CD14-positive monocyte (primary cell): Measurements from ENCODE around the gene BDH1. TPM values are rescaled to one million over a fixed set of nuclear protein-coding genes. Genes with fewer than 3 reads are reported as not detected.

Experiments used
- DNase-seq, 3 donors: peaks; one replicate each; pipeline ENCODE4 v3.0.0-alpha.2; 2011 to 2022
- H2AFZ ChIP-seq: 2 replicates; pipeline ENCODE4 v1.6.0; 2012; ENCODE audit warnings: mild to moderate bottlenecking, low read depth, low read length, inconsistent platforms; ENCODE audit not compliant: insufficient read depth, poor library complexity, severe bottlenecking
- H3K27ac ChIP-seq, 2 donors: 1 replicate in 1 of 2; 2 replicates in 1 of 2; pipeline ENCODE4 v1.5.1; 2012 to 2013; ENCODE audit warnings: low read length in 2 of 2, control low read depth in 1 of 2, inconsistent platforms in 1 of 2, low read depth in 1 of 2, mild to moderate bottlenecking in 1 of 2
- H3K27me3 ChIP-seq, 2 donors: one replicate each; pipeline versions ENCODE4 v1.6.0 to v1.6.1; 2011 to 2013; ENCODE audit warnings: low read length in 2 of 2; ENCODE audit not compliant: control insufficient read depth in 2 of 2, insufficient read depth in 2 of 2
- H3K36me3 ChIP-seq, 2 donors: replicated peaks in 1 of 2; 1 replicate in 1 of 2; 2 replicates in 1 of 2; pipeline versions ENCODE4 v1.5.1 to v1.6.1; 2012 to 2013; ENCODE audit warnings: low read length in 2 of 2, control low read depth in 1 of 2, inconsistent platforms in 1 of 2, mild to moderate bottlenecking in 1 of 2; ENCODE audit not compliant: insufficient read depth in 2 of 2, control insufficient read depth in 1 of 2
- H3K4me1 ChIP-seq, 2 donors: 1 replicate in 1 of 2; 2 replicates in 1 of 2; pipeline versions ENCODE4 v1.5.1 to v1.6.1; 2012 to 2013; ENCODE audit warnings: low read length in 2 of 2, control low read depth in 1 of 2, inconsistent platforms in 1 of 2, mild to moderate bottlenecking in 1 of 2, moderate library complexity in 1 of 2; ENCODE audit not compliant: insufficient read depth in 2 of 2, control insufficient read depth in 1 of 2
- H3K4me2 ChIP-seq: replicated peaks from 2 replicates; pipeline ENCODE3; 2012; ENCODE audit warnings: low read length, moderate library complexity, mild to moderate bottlenecking; ENCODE audit not compliant: poor library complexity, severe bottlenecking; ENCODE audit errors: extremely low read depth
- H3K4me3 ChIP-seq, 3 experiments: fragments of 200-600 bp in 1 of 3; sonication (generic) in 1 of 3; replicated peaks in 1 of 3; 1 replicate in 2 of 3; 2 replicates in 1 of 3; pipeline ENCODE4 v1.5.1; 2011 to 2013; ENCODE audit warnings: low read length in 3 of 3, mild to moderate bottlenecking in 3 of 3, control low read depth in 2 of 3, low read depth in 2 of 3, inconsistent platforms in 1 of 3, moderate library complexity in 1 of 3
- H3K79me2 ChIP-seq: 2 replicates; pipeline ENCODE4 v1.6.0; 2012; ENCODE audit warnings: mild to moderate bottlenecking, control low read depth, inconsistent platforms, low read length, moderate library complexity; ENCODE audit not compliant: insufficient read depth
- H3K9ac ChIP-seq: 2 replicates; pipeline ENCODE4 v1.6.0; 2017; ENCODE audit warnings: low read length, mild to moderate bottlenecking; ENCODE audit not compliant: insufficient read depth, poor library complexity, severe bottlenecking
- H3K9me3 ChIP-seq, 2 donors: replicated peaks in 1 of 2; 1 replicate in 1 of 2; 2 replicates in 1 of 2; pipeline versions ENCODE4 v1.5.1 to v1.6.1; 2012 to 2013; ENCODE audit warnings: low read length in 2 of 2, control low read depth in 1 of 2; ENCODE audit not compliant: control insufficient read depth in 1 of 2, insufficient read depth in 1 of 2
- H4K20me1 ChIP-seq: 2 replicates; pipeline ENCODE4 v1.6.0; 2012; ENCODE audit warnings: mild to moderate bottlenecking, low read length, control low read depth, moderate library complexity; ENCODE audit not compliant: insufficient read depth
- H3K27ac Mint-ChIP-seq, 7 donors: one replicate each; pipeline ENCODE4 v1.8.0; 2020; ENCODE audit warnings: mild to moderate bottlenecking in 7 of 7, mixed read lengths in 7 of 7, moderate library complexity in 6 of 7, inconsistent platforms in 2 of 7
- H3K27me3 Mint-ChIP-seq, 3 donors: one replicate each; pipeline ENCODE4 v1.8.0; 2021 to 2022; ENCODE audit warnings: low read depth in 3 of 3, mild to moderate bottlenecking in 3 of 3, mixed read lengths in 3 of 3, moderate library complexity in 3 of 3, inconsistent platforms in 1 of 3
- H3K36me3 Mint-ChIP-seq, 2 donors: one replicate each; pipeline ENCODE4 v1.8.0; 2020; ENCODE audit warnings: mixed read lengths in 2 of 2, inconsistent platforms in 1 of 2, mild to moderate bottlenecking in 1 of 2
- H3K4me1 Mint-ChIP-seq: one replicate; pipeline ENCODE4 v1.8.0; 2020; ENCODE audit warnings: mild to moderate bottlenecking, mixed read lengths
- H3K4me3 Mint-ChIP-seq, 2 donors: one replicate each; pipeline ENCODE4 v1.8.0; 2020; ENCODE audit warnings: mild to moderate bottlenecking in 2 of 2, mixed read lengths in 2 of 2, moderate library complexity in 1 of 2
- H3K9me3 Mint-ChIP-seq, 7 donors: one replicate each; pipeline ENCODE4 v1.8.0; 2020 to 2022; ENCODE audit warnings: mixed read lengths in 7 of 7, mild to moderate bottlenecking in 6 of 7, moderate library complexity in 6 of 7, inconsistent platforms in 2 of 7
- WGBS: methylation state at CpG from one replicate; pipeline ENCODE4 v1.1.5; 2013; ENCODE audit warnings: missing lambda C conversion rate; ENCODE audit not compliant: insufficient coverage; 5-methylcytosine and 5-hydroxymethylcytosine counted together
- intact Hi-C, 2 donors: fragments of 100-400 bp; cut with micrococcal nuclease; formaldehyde crosslinking; loops; one replicate each; pipeline versions ENCODE4 v1.15.0 to v1.15.1; 2023
- polyA plus RNA-seq, 3 donors: library from polyadenylated mRNA; depleted of rRNA in 1 of 3; unstranded in 2 of 3; stranded (reverse) in 1 of 3; fragments of 300-500 nt in 2 of 3; fragments of >200 nt in 1 of 3; fragmentation: Illumina TruSeq in 2 of 3; gene quantifications; 1 replicate in 2 of 3; 2 replicates in 1 of 3; pipeline ENCODE4 v1.2.3, GENCODE V29; 2012 to 2021
- TF ChIP-seq, protein P1 (sequence below): fragments of 200-600 bp; IDR thresholded peaks from one replicate; pipeline ENCODE4 v1.8.0; 2022; ENCODE audit warnings: antibody characterized with exemption, mild to moderate bottlenecking

BDH1 gene
- polyA plus RNA-seq, 3 donors, result 2.8 to 5.3 (median 5.2) TPM

DNA sequence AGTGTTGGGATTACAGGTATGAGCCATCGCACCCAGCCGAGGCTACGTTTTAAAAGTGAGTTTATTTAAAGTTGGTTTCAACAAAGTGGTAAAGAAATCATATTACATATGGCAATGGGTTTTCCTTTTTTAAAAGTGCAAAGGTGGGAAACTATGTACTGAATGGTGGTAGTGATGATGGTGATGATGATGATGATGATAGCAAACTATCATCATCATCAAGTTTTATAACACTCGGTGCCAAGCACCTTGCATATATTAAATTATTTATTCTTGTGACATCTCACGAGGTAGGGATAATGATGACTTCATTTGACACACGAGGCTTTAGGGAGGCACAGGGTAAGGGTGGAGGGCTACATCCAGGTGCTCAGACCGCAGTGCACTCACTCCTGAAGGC, 64.3 kb downstream of the BDH1 start:
- intact Hi-C loops, result no loop called here
- H3K9me3 ChIP-seq, result no peaks in the 10 kb centered on the region
- H3K4me3 Mint-ChIP-seq, result no peak overlapping the region
- no peak overlapping the region for H3K27ac Mint-ChIP-seq
- peaks cover 3 to 4% (median 4%) of the 10 kb centered on the region in 3 donors for H3K27me3 Mint-ChIP-seq
- no peaks in the 10 kb centered on the region for H3K36me3 ChIP-seq
- H3K27me3 ChIP-seq, result no peaks in the 10 kb centered on the region
- no CpG with 5 or more reads among the region's 7 CpGs for WGBS
- no peaks in the 10 kb centered on the region for H3K36me3 Mint-ChIP-seq
- no peak for DNase-seq
- no peaks in the 10 kb centered on the region for H4K20me1 ChIP-seq
- H3K4me3 ChIP-seq, result no peak overlapping the region
- no peaks in the 10 kb centered on the region for H3K4me1 Mint-ChIP-seq
- H2AFZ ChIP-seq, result no peak overlapping the region
- no peak overlapping the region for H3K27ac ChIP-seq
- H3K9me3 Mint-ChIP-seq, result no peaks in the 10 kb centered on the region
- no peak overlapping the region for H3K4me2 ChIP-seq
- no peaks in the 10 kb centered on the region for H3K4me1 ChIP-seq
- no peaks in the 10 kb centered on the region for H3K79me2 ChIP-seq
- TF ChIP-seq, protein P1, sequence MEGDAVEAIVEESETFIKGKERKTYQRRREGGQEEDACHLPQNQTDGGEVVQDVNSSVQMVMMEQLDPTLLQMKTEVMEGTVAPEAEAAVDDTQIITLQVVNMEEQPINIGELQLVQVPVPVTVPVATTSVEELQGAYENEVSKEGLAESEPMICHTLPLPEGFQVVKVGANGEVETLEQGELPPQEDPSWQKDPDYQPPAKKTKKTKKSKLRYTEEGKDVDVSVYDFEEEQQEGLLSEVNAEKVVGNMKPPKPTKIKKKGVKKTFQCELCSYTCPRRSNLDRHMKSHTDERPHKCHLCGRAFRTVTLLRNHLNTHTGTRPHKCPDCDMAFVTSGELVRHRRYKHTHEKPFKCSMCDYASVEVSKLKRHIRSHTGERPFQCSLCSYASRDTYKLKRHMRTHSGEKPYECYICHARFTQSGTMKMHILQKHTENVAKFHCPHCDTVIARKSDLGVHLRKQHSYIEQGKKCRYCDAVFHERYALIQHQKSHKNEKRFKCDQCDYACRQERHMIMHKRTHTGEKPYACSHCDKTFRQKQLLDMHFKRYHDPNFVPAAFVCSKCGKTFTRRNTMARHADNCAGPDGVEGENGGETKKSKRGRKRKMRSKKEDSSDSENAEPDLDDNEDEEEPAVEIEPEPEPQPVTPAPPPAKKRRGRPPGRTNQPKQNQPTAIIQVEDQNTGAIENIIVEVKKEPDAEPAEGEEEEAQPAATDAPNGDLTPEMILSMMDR, result no peak
- no peak overlapping the region for H3K9ac ChIP-seq

DNA sequence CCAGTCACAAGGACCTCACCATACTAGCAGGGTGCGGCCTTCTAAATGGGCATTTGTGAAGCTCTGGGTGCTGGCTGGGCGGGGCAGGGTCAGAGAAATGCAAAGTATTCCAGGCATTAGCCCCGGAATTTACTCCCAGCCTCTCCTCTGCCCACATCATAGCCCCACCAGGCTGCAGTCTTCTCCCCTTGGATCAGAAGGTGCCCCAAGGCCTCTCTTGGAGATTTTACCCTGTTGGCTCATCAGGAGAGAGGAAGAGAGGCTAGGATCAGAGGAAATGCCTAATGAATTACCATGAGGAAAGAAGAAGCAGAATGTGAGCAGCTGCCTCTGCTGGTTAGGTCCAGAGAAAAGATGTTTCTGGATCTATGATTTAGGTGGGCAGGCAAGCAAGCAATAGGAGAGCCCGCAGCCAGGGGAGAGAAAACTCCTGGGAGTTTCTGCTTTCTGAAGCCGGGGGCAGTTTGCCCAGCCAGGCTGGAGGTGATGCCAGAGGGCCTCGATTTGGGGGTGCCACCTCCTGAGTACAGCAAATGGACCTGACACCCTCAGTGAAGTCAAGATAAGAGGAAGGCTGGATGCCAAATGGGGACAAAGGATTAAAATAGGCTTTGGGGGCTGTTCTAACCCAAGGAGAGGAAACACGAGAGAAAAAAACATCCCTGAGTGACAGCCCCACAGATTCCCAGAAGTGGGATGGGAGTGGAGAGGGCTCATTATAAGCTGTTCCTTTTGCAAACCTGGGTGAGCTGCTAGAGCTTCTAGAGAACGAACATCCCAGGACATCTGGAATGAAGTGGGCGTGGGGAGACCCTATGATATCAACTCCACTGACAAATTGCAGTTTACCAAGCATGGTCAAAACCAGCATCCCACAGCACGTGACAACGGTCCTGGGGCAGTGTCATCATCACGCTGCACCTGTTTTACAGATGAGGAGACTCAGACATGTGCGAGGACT, 65.4 kb downstream of the BDH1 start:
- TF ChIP-seq, protein P1, result no peak
- no peaks in the 10 kb centered on the region for H3K9me3 Mint-ChIP-seq

More for the DNA sequence above, 65.4 kb downstream of the BDH1 start:
- intact Hi-C loops, result no loop called here
- Mint-ChIP-seq H3K27me3 (peaks cover 3 to 6% (median 4%) of the 10 kb centered on the region in 3 donors), H3K4me3 (no peak overlapping the region), H3K4me1 (no peaks in the 10 kb centered on the region), H3K27ac (no peak overlapping the region), H3K36me3 (no peaks in the 10 kb centered on the region)
- no peaks in the 10 kb centered on the region for H3K79me2 ChIP-seq
- H3K9ac ChIP-seq, result no peak overlapping the region
- H3K9me3 ChIP-seq, result no peaks in the 10 kb centered on the region
- H4K20me1 ChIP-seq, result no peaks in the 10 kb centered on the region
- WGBS, result 82% methylated on average over 7 of the region's 13 CpGs
- H3K27me3 ChIP-seq, result no peaks in the 10 kb centered on the region
- no peak for DNase-seq
- no peak overlapping the region for H3K4me3 ChIP-seq
- H3K27ac ChIP-seq, result no peak overlapping the region
- H2AFZ ChIP-seq, result no peak overlapping the region
- H3K36me3 ChIP-seq, result no peaks in the 10 kb centered on the region
- H3K4me1 ChIP-seq, result no peaks in the 10 kb centered on the region
- no peak overlapping the region for H3K4me2 ChIP-seq
